IMR-90 (cell line): ENCODE measurements around the gene ABL1.

Experiments used
- CHD1 ChIP-seq: IDR thresholded peaks from 2 replicates; pipeline ENCODE4 v1.6.1; 2012; ENCODE audit warnings: low read depth, low read length, improper control_type of control experiment
- MAFK ChIP-seq: IDR thresholded peaks from 2 replicates; pipeline ENCODE4 v1.6.1; 2012; ENCODE audit warnings: low read depth, low read length, improper control_type of control experiment
- MAZ ChIP-seq: IDR thresholded peaks from 2 replicates; pipeline ENCODE4 v1.6.1; 2012; ENCODE audit warnings: low read depth, mild to moderate bottlenecking, low read length, improper control_type of control experiment, moderate library complexity, borderline replicate concordance
- NFE2L2 ChIP-seq: fragments of 150-350 bp; IDR thresholded peaks from 2 replicates; pipeline ENCODE4 v1.6.1; 2016; ENCODE audit warnings: low read depth, mild to moderate bottlenecking, low read length
- POLR2A ChIP-seq: IDR thresholded peaks from 2 replicates; pipeline ENCODE4 v1.6.1; 2012; ENCODE audit warnings: mild to moderate bottlenecking, low read depth, low read length
- RAD21 ChIP-seq: IDR thresholded peaks from 2 replicates; pipeline ENCODE4 v1.6.1; 2012; ENCODE audit warnings: low read length, improper control_type of control experiment
- RFX5 ChIP-seq: IDR thresholded peaks from 2 replicates; pipeline ENCODE4 v1.8.0; 2012; ENCODE audit warnings: low read depth, mild to moderate bottlenecking, low read length, moderate library complexity
- SMC3 ChIP-seq: fragments of 150-350 bp; IDR thresholded peaks from 2 replicates; pipeline ENCODE4 v1.6.1; 2016; ENCODE audit warnings: low read depth, mild to moderate bottlenecking, antibody characterized with exemption, low read length, moderate library complexity
- TF ChIP-seq, protein P1 (sequence below): conservative IDR thresholded peaks from 2 replicates; pipeline ENCODE4 v1.5.1; 2012; ENCODE audit warnings: mild to moderate bottlenecking, low read depth, low read length, improper control_type of control experiment

DNA sequence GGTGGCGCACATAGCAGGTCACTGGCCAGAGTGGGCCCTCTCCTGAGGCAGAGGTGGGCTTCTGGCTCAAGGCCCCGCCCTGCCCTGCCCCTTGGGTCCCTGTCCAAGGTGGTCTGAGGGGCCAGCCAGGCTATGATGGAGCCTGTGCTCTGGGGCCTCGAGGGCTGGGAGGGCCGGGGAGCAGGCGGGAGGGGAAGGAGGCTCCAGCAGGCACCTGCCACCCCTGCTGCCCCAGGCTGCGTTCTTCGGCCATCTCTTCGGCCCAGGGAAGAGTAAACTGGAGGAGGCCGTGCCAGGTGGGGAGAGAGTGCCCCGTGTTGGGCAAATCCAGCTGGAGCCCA, 89.4 kb downstream of the ABL1 start:
- no peak for TF ChIP-seq POLR2A
- TF ChIP-seq, protein P1, sequence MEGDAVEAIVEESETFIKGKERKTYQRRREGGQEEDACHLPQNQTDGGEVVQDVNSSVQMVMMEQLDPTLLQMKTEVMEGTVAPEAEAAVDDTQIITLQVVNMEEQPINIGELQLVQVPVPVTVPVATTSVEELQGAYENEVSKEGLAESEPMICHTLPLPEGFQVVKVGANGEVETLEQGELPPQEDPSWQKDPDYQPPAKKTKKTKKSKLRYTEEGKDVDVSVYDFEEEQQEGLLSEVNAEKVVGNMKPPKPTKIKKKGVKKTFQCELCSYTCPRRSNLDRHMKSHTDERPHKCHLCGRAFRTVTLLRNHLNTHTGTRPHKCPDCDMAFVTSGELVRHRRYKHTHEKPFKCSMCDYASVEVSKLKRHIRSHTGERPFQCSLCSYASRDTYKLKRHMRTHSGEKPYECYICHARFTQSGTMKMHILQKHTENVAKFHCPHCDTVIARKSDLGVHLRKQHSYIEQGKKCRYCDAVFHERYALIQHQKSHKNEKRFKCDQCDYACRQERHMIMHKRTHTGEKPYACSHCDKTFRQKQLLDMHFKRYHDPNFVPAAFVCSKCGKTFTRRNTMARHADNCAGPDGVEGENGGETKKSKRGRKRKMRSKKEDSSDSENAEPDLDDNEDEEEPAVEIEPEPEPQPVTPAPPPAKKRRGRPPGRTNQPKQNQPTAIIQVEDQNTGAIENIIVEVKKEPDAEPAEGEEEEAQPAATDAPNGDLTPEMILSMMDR = no peak
- TF ChIP-seq NFE2L2 = no peak
- no peak for TF ChIP-seq CHD1
- no peak for TF ChIP-seq MAZ
- no peak for TF ChIP-seq MAFK
- no peak for TF ChIP-seq RFX5
- no peak for TF ChIP-seq SMC3
- TF ChIP-seq RAD21 = no peak
